Measurements from ENCODE around the gene ERCC5. TPM values are rescaled to one million over a fixed set of nuclear protein-coding genes. Genes with fewer than 3 reads are reported as not detected.

Gene ERCC5
- polyA plus RNA-seq, 1 donor (not counting 4 experiments of a cell fraction or from before 2014, with no cell fraction given), result 40.3 TPM

- Histone ChIP-seq H2AFZ (ENCODE audit: control insufficient read depth, low read length) (no peak overlapping the region), H3K27me3 (ENCODE audit: control insufficient read depth, extremely low read depth, insufficient read depth, low read length) (no peaks in the 10 kb centered on the region), H3K27ac (ENCODE audit: control insufficient read depth, insufficient read depth, low read length) (no peak overlapping the region), H3K9ac (ENCODE audit: control insufficient read depth, extremely low read depth, insufficient read depth, low read length) (no peak overlapping the region), H3K4me1 (ENCODE audit: control insufficient read depth, extremely low read depth, insufficient read depth, low read length) (peaks cover 11% of the 10 kb centered on the region), H4K20me1 (ENCODE audit: control insufficient read depth, extremely low read depth, insufficient read depth, low read length) (no peaks in the 10 kb centered on the region), H3K36me3 (ENCODE audit: control insufficient read depth in 2 of 2, extremely low read depth in 1 of 2, insufficient read depth in 2 of 2, low read length in 2 of 2) (peaks cover 0 to 2% of the 10 kb centered on the region in 2 experiments), H3K9me1 (ENCODE audit: control insufficient read depth, extremely low read depth, insufficient read depth, low read length) (no peaks in the 10 kb centered on the region), H3K4me3 (ENCODE audit: control insufficient read depth in 2 of 3, extremely low read depth in 1 of 3, insufficient read depth in 2 of 3, low read depth in 1 of 3, low read length in 3 of 3) (no peak overlapping the region), H3K4me2 (ENCODE audit: control insufficient read depth, extremely low read depth, insufficient read depth, low read depth, low read length) (no peak overlapping the region), H3K9me3 (ENCODE audit: control insufficient read depth, low read depth, low read length) (no peaks in the 10 kb centered on the region), H3K79me2 (ENCODE audit: control insufficient read depth, insufficient read depth, low read length) (no peaks in the 10 kb centered on the region)
- dilution Hi-C loops (cut with MboI; ENCODE audit: extremely low pct_ligation_motif_present, low sequenced_read_pairs), result no loop called here
- FAIRE-seq (no peak), DNase-seq (ENCODE audit: low read depth, low spot score) (no peak)
- no peak for TF ChIP-seq CTCF (optimal IDR thresholded peaks at IDR 0.05 in 1 of 3, IDR thresholded peaks at IDR 0.05 in 1 of 3, conservative IDR thresholded peaks at IDR 0.05 in 1 of 3; ENCODE audit: extremely low read depth in 1 of 3, insufficient read depth in 2 of 3, low read length in 3 of 3)
- TF ChIP-seq EZH2 (IDR thresholded peaks at IDR 0.05; ENCODE audit: low read length), result no peak
Observed at GRCh38 chr13:102897371-102898138, 51.7 kb downstream of the ERCC5 start.

GRCh38 chr13:102900193-102900608, 54.4 kb downstream of the ERCC5 start:
- Histone ChIP-seq H3K27ac (ENCODE audit: control insufficient read depth, insufficient read depth, low read length) (no peak overlapping the region), H3K9ac (ENCODE audit: control insufficient read depth, extremely low read depth, insufficient read depth, low read length) (no peak overlapping the region), H3K79me2 (ENCODE audit: control insufficient read depth, insufficient read depth, low read length) (no peaks in the 10 kb centered on the region), H3K36me3 (ENCODE audit: control insufficient read depth in 2 of 2, extremely low read depth in 1 of 2, insufficient read depth in 2 of 2, low read length in 2 of 2) (no peaks in the 10 kb centered on the region), H3K4me2 (ENCODE audit: control insufficient read depth, extremely low read depth, insufficient read depth, low read depth, low read length) (no peak overlapping the region), H3K9me1 (ENCODE audit: control insufficient read depth, extremely low read depth, insufficient read depth, low read length) (no peaks in the 10 kb centered on the region), H3K27me3 (ENCODE audit: control insufficient read depth, extremely low read depth, insufficient read depth, low read length) (no peaks in the 10 kb centered on the region), H2AFZ (ENCODE audit: control insufficient read depth, low read length) (no peak overlapping the region), H3K4me3 (ENCODE audit: control insufficient read depth in 2 of 3, extremely low read depth in 1 of 3, insufficient read depth in 2 of 3, low read depth in 1 of 3, low read length in 3 of 3) (no peak overlapping the region), H3K9me3 (ENCODE audit: control insufficient read depth, low read depth, low read length) (no peaks in the 10 kb centered on the region), H4K20me1 (ENCODE audit: control insufficient read depth, extremely low read depth, insufficient read depth, low read length) (no peaks in the 10 kb centered on the region), H3K4me1 (ENCODE audit: control insufficient read depth, extremely low read depth, insufficient read depth, low read length) (peaks cover 26% of the 10 kb centered on the region)
- FAIRE-seq (no peak), DNase-seq (ENCODE audit: low read depth, low spot score) (no peak)
- TF ChIP-seq CTCF (optimal IDR thresholded peaks at IDR 0.05 in 1 of 3, IDR thresholded peaks at IDR 0.05 in 1 of 3, conservative IDR thresholded peaks at IDR 0.05 in 1 of 3; ENCODE audit: extremely low read depth in 1 of 3, insufficient read depth in 2 of 3, low read length in 3 of 3) (no peak), EZH2 (IDR thresholded peaks at IDR 0.05; ENCODE audit: low read length) (no peak)
- dilution Hi-C loops (cut with MboI; ENCODE audit: extremely low pct_ligation_motif_present, low sequenced_read_pairs), result no loop called here

Data from keratinocyte (primary cell).